Lung (tissue), 12 donors: ENCODE data around the gene CSNK2A3. TPM values are rescaled to one million over a fixed set of nuclear protein-coding genes. Genes with fewer than 3 reads are reported as not detected.

Experiments used
- ATAC-seq: fragments of 200-7000 bp; cut with Tn5 transposase; one replicate; pipeline ENCODE4 v1.9.1; 2020; ENCODE audit warnings: moderate number of reproducible peaks; ENCODE audit not compliant: insufficient read depth, low FRiP score
- DNase-seq, 3 donors: peaks; one replicate each; pipeline ENCODE4 v3.0.0-alpha.2; 2013 to 2017
- H3K27ac ChIP-seq, 2 donors: one replicate each; pipeline ENCODE4 v1.5.1; 2013; ENCODE audit warnings: mild to moderate bottlenecking in 2 of 2, moderate library complexity in 2 of 2, control low read depth in 1 of 2, inconsistent platforms in 1 of 2, low read depth in 1 of 2, low read length in 1 of 2
- H3K27me3 ChIP-seq, 3 donors: one replicate each; pipeline ENCODE4 v1.5.1; 2013; ENCODE audit warnings: low read length in 2 of 3; ENCODE audit not compliant: control insufficient read depth in 3 of 3, insufficient read depth in 3 of 3
- H3K36me3 ChIP-seq, 4 donors: one replicate each; pipeline ENCODE4 v1.5.1; 2013; ENCODE audit warnings: low read length in 4 of 4, mild to moderate bottlenecking in 1 of 4, moderate library complexity in 1 of 4; ENCODE audit not compliant: control insufficient read depth in 4 of 4, insufficient read depth in 4 of 4
- H3K4me1 ChIP-seq, 5 donors: one replicate each; pipeline ENCODE4 v1.5.1; 2013; ENCODE audit warnings: low read length in 5 of 5, mild to moderate bottlenecking in 2 of 5, moderate library complexity in 1 of 5; ENCODE audit not compliant: control insufficient read depth in 5 of 5, insufficient read depth in 5 of 5
- H3K4me3 ChIP-seq: one replicate; pipeline ENCODE4 v1.5.1; 2013; ENCODE audit warnings: mild to moderate bottlenecking, control low read depth, moderate library complexity
- H3K9ac ChIP-seq, 2 donors: one replicate each; pipeline ENCODE4 v1.5.1; 2013; ENCODE audit warnings: low read length in 2 of 2, control low read depth in 1 of 2; ENCODE audit not compliant: insufficient read depth in 1 of 2
- H3K9me3 ChIP-seq, 4 donors: one replicate each; pipeline ENCODE4 v1.5.1; 2013; ENCODE audit warnings: low read length in 3 of 4, mild to moderate bottlenecking in 1 of 4, moderate library complexity in 1 of 4; ENCODE audit not compliant: control insufficient read depth in 4 of 4, insufficient read depth in 3 of 4
- WGBS, 2 donors: extraction: QIAGEN DNeasy Blood & Tissue Kit; methylation state at CpG; one replicate each; pipeline ENCODE4 v1.1.7; 2013; 5-methylcytosine and 5-hydroxymethylcytosine counted together
- polyA plus RNA-seq, 2 donors: library from polyadenylated mRNA; stranded (reverse); fragments of 200-250 nt; gene quantifications; one replicate each; pipeline ENCODE4 v1.2.1, GENCODE V29; 2013
- total RNA-seq, 2 donors: library from RNA; depleted of rRNA in 1 of 2; stranded (reverse); fragments of >200 nt in 1 of 2; gene quantifications; one replicate each; pipeline ENCODE4 v1.2.1, GENCODE V29; 2014 to 2021
- TF ChIP-seq, protein P1 (sequence below): IDR thresholded peaks from 2 replicates; pipeline ENCODE4 v1.5.1; 2012; ENCODE audit warnings: mild to moderate bottlenecking; ENCODE audit errors: control extremely low read depth, extremely low read depth
- donor health status: control.
- donor health status: control.
- donor health status: Bipolar disorder and iron deficiency.
- donor health status: healthy.
- donor health status: DM: yes; HTN: yes; CAD: no.

The CSNK2A3 gene
- total and polyA plus RNA-seq, 4 donors = 0.39 to 3.7 (median 1.6) TPM

- Histone ChIP-seq H3K4me1 (peaks cover 0 to 2% (median 0%) of the 10 kb centered on the region in 5 donors), H3K27ac (no peak overlapping the region), H3K36me3 (peaks cover 0 to 6% (median 0%) of the 10 kb centered on the region in 4 donors), H3K4me3 (no peak overlapping the region), H3K9me3 (no peaks in the 10 kb centered on the region), H3K27me3 (no peaks in the 10 kb centered on the region), H3K9ac (no peak overlapping the region)
- TF ChIP-seq, protein P1, sequence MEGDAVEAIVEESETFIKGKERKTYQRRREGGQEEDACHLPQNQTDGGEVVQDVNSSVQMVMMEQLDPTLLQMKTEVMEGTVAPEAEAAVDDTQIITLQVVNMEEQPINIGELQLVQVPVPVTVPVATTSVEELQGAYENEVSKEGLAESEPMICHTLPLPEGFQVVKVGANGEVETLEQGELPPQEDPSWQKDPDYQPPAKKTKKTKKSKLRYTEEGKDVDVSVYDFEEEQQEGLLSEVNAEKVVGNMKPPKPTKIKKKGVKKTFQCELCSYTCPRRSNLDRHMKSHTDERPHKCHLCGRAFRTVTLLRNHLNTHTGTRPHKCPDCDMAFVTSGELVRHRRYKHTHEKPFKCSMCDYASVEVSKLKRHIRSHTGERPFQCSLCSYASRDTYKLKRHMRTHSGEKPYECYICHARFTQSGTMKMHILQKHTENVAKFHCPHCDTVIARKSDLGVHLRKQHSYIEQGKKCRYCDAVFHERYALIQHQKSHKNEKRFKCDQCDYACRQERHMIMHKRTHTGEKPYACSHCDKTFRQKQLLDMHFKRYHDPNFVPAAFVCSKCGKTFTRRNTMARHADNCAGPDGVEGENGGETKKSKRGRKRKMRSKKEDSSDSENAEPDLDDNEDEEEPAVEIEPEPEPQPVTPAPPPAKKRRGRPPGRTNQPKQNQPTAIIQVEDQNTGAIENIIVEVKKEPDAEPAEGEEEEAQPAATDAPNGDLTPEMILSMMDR = no peak
- DNase-seq (no peak), ATAC-seq (no peak)
- WGBS, 2 donors = 91 to 98% methylated on average over 2 of the region's 2 CpGs
Observed at GRCh38 chr11:11380340-11380739, 27.3 kb upstream of the CSNK2A3 start.

- Histone ChIP-seq H3K27me3 (no peaks in the 10 kb centered on the region), H3K4me3 (no peak overlapping the region), H3K27ac (no peak overlapping the region), H3K36me3 (peaks cover 0 to 6% (median 0%) of the 10 kb centered on the region in 4 donors), H3K9ac (no peak overlapping the region), H3K4me1 (peaks cover 0 to 2% (median 0%) of the 10 kb centered on the region in 5 donors), H3K9me3 (no peaks in the 10 kb centered on the region)
- TF ChIP-seq, protein P1 = no peak
- ATAC-seq = no peak
- DNase-seq = no peak
- 94 to 95% methylated on average over 3 of the region's 3 CpGs for WGBS, 2 donors
Observed at GRCh38 chr11:11379661-11380060, 26.6 kb upstream of the CSNK2A3 start.

DNA sequence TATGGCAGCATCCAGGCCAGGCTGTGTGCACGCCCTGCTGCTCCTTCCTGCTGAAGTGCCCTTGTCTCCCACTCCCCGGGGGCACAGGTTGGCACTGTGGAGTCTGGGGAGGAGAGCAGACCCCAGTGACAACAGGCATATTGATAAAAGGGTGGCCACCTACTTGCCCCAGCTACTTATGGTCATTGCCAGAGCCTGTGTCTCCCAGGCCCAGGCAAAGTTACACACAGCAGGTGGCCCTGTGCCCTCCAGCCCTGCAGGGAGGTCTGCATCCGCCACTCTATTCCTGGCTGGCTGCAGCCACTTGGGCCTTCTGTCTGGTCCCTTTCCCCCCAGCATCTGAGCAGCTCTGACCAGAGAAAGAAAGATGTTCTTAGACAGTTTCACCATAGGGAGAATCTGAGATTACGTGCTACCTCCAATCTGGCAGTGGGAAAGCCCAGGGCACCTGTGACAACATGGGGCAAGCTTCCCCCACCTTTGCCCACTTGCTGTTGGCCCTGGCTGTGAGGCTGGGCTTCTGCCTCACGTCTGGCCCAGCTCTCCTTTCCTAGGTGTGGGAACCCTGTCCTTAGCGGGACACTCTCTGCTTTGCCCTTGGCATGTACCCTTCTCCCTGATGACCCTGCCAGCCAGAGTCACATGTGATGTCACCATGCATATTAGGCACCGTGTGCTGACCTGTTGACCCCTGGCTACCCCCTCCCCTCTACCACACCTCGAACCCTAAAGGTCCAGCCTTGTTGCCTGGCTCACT, 25.3 kb upstream of the CSNK2A3 start:
- no peaks in the 10 kb centered on the region for H3K27me3 ChIP-seq
- TF ChIP-seq, protein P1 = no peak
- H3K4me1 ChIP-seq = peaks cover 0 to 2% (median 0%) of the 10 kb centered on the region in 5 donors
- ATAC-seq (no peak), DNase-seq (no peak)
- no peak overlapping the region for H3K27ac ChIP-seq
- peaks cover 0 to 6% (median 0%) of the 10 kb centered on the region in 4 donors for H3K36me3 ChIP-seq
- H3K9ac ChIP-seq = no peak overlapping the region
- WGBS, 2 donors = 86 to 88% methylated on average over 8 of the region's 8 CpGs
- H3K9me3 ChIP-seq = no peaks in the 10 kb centered on the region
- no peak overlapping the region for H3K4me3 ChIP-seq
